HuH-7.5 (cell line): ENCODE data around the gene DOCK2.

ENCODE experiments used
- DNase-seq: peaks from one replicate; pipeline ENCODE4 v3.0.0; 2011; ENCODE audit warnings: low spot score

DOCK2 gene

DNA sequence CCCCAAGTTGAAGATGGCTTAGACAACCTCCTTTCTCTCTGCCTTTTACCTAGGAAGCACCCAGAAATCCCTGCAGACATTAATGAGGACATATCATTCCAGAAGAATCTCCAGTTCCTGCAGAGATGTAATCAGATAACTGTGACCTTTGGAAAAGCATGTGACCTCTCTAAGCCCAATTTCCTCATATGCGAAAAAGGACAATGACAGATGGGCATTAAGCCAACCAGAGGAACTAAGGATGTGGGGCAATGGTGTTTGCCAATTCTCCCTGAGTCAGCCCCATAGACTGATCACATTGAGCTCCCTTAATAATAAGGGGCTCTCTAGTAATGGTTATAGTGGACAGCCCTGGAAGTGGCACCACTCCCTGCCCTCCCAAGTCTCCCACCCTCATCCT is 458.6 kb downstream of the DOCK2 start:
- DNase-seq = no peak

DNA sequence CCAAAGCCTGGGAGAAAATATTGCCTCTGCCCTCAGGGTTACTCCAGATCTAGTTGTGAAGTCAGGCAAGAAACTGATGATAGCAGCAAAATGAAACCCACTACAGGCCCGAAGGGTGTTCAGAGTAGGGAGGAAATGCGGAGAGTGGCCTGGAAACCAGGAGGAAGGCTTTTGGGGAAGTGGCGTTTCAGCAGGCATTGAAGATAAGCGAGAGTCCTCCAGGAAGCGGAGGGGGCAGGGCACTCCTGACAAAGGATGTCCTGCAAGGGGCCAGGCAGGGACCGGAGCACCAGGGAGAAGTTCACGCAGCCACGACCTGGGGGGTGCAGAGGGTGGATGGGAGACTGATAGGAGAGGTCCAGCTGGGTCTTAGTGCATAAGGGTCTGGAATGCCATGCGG is 460.9 kb downstream of the DOCK2 start:
- no peak for DNase-seq

DNA sequence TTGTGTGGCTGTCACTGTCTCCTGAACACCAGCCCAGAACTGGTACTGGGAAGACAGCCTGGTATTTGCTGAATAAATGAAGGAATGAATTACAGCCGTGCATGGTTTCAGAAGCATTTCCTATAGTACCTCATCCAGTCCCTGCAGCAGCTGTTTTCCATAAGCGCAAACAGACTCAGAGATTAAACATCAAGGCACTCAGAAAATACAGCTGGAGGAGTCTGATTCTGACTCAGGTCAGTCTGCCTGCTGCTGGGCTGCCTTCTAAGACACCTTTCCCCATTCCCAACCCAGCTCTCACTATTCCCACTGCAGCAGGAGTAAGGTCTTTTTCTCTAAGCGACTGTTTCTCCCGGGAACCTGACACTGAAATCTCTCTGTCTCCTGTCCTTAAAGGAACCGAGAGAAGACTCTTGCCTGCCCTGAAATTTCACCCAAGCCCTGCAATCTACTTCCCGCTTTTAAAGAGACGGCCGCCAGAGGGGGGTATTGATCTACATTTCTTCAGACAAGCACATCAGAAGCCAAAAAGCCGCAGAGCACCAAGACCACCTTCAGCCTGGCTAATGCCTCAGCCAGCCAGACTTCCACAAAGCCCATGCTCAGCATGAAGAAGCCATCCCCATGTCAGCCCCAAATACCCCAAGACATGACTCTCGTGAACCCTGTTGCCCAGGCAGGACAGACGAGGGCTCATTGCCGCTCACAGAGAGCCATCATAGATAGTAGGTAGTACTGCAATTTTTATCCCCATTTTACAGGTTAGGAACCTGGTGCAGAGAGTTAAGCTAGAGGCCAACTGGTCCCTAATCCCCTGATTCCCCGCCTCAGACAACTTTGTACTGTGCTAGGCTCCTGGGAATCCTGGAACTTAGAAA is 463.2 kb downstream of the DOCK2 start:
- DNase-seq = peak; percentile 18

DNA sequence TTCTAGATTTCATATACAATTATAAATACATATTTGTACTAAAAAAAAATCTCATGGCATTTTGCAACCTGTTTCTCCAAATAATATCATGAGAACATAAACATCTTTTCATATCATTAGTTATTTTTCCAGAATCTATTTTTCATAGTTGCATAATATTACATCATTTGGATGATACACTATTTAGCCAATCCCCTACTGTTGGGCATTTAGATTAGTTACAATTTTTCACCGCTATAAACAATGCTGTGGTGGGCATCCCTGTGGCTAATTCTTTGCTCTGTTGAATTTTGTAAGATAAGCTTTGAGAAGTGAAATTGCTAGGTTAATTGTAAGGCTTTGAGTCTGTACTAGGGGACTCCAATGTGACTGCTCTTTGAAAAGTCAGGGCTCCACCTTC is 466.4 kb downstream of the DOCK2 start:
- no peak for DNase-seq

DNA sequence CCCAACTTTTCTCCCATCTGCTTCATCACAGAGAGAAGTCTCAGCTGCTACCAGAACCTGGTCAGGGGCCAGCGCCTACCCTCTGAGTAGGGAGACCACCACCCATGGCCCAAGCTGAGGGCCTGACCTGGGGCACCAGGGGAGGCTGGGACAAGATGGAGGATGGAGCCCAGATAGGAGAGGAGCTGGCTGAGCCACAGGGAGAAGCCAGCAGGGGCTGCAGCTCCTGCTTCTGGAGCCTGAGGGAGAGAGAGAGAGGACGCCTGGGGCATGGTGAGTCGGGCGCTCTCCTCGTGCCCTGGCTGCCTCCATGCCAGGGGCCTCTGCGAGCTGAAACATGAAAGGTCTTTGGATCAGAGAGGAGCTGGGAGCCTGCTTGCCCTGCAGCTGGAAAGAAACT is 467.2 kb downstream of the DOCK2 start:
- DNase-seq = no peak

DNA sequence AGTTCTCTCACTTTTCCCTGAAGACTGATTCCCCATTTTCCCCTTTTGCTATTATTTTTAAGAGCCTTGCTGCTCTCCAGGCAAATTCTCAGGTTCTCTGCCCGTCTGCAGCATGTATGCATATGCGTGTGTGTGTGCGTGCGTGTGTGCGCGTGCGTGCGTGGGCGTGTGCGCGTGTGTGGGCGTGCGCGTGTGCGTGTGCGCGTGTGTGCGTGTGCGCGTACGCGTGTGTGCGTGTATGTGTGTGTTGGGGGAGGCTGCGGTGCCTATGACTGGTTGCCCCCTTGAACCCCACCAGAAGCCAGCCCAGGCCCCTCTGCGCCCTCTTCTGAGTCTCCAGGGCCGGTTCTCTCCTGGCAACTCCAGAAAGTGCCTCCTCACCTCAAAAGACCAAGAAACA is 467.6 kb downstream of the DOCK2 start:
- DNase-seq = no peak

DNA sequence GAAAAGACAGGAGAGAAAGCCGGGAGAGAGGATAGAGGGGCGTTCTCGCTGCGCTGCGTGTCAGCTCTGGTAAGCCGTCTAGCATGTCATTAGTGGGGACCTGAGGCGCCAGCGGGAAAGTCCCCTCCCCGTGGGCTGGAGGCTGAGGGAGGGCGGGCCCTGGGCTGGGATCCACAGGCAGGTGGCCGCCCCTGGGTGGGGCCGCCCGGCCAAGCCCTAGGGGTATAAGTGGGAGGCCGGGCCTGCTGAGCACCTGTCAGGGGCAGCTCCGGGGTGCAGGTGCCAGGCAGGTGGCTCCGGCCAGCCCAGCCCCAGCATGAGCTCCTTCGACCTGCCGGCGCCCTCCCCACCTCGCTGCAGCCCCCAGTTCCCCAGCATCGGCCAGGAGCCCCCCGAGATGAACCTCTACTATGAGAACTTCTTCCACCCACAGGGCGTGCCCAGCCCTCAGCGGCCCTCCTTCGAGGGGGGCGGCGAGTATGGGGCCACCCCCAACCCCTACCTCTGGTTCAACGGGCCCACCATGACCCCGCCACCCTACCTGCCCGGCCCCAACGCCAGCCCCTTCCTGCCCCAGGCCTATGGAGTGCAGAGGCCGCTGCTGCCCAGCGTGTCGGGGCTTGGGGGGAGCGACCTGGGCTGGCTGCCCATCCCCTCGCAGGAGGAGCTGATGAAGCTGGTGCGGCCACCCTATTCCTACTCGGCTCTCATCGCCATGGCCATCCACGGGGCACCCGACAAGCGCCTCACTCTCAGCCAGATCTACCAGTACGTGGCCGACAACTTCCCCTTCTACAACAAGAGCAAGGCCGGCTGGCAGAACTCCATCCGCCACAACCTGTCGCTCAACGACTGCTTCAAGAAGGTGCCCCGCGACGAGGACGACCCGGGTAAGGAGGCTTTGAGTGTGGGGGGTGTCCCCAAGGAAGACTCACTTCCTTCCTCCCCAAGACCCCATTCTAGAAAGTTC is 468.9 kb downstream of the DOCK2 start, which contains the start of gene FOXI1:
Gene FOXI1, plus strand, starts transcription at position 256 of the 970 bp plus-strand sequence. Its CDS starts 61 bp downstream, at position 317.
- no peak for DNase-seq

DNA sequence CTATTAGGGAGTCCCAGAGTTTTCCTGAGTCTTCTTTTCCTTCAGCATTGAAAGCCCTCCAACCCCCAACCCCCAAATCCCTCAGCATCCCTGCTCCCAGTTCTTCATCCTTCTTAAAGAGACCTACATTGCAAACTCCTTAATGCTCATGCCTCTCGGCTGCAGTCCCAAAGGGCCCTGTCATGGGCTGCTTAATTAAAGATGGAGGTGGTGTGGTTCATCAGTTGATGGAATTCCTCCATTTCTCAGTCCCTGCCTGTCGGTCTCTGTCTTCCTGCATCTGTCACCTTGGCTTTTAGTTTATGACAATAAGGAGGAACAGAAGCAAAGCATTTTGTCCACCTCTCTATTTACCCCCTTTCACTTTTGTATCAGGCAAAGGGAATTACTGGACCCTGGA is 470.6 kb downstream of the DOCK2 start:
- no peak for DNase-seq

DNA sequence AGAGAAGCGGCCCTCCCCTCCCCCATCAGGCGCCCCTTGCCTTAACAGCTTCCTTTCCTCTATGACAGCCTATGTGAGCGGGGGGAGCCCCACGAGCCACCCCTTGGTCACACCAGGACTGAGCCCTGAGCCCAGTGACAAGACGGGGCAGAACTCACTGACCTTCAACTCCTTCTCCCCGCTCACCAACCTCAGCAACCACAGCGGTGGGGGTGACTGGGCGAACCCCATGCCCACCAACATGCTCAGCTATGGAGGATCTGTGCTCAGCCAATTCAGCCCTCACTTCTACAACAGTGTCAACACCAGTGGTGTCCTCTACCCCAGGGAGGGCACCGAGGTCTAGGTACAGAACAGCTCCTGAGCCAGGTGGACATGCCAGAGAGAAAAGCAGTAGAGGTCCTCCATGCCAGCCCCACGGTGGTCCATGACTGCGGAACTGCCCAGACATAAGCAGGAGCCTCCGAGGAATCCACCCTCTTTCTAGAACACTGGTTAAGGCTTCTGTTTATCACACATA is 471.3 kb downstream of the DOCK2 start:
- no peak for DNase-seq

DNA sequence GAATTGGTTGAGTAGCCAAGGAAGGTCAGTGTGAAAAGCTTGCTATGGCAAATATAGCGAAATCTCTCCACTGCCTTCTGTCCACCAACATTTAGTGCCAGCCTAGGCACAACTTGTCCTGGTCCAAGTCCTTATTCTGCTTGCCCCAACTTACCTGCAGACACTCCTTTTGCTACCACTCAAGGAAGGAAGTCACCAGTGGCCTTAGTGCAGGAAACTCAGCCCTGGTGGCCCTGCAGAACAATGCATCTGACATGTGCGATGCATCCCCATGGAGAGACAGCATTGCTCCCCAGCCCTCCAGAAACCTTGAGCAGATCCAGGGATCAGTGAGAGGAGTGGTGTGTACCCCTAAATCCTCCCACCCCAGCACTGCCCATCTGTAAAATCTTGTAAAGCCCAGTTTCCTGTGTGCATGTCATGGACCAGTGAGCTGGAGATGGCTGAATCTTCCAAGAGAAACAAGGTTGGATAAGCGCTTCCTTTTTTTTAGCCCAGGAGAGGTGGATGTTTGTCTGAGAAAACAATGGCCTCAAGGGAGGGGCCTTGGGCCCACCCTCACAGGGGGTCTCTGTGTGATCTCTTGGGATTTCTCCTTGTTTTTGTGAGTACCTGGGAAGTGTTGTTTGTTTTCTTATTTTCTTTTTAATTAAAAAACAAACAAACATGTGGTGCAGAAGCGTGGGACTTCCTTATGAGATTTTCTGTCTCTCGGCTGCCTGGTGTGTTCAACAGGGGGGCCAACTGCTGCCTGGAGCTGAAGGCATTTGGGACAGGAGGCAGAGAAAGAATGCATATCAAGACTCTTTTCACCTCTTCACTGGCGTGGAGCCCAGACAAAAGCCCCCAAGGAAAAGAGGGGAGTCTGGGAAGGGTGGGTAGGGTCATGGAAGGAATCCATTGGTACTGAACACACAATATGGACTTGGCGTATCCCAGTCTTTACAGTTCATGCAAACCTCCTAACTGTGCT is 472.3 kb downstream of the DOCK2 start:
- no peak for DNase-seq

DNA sequence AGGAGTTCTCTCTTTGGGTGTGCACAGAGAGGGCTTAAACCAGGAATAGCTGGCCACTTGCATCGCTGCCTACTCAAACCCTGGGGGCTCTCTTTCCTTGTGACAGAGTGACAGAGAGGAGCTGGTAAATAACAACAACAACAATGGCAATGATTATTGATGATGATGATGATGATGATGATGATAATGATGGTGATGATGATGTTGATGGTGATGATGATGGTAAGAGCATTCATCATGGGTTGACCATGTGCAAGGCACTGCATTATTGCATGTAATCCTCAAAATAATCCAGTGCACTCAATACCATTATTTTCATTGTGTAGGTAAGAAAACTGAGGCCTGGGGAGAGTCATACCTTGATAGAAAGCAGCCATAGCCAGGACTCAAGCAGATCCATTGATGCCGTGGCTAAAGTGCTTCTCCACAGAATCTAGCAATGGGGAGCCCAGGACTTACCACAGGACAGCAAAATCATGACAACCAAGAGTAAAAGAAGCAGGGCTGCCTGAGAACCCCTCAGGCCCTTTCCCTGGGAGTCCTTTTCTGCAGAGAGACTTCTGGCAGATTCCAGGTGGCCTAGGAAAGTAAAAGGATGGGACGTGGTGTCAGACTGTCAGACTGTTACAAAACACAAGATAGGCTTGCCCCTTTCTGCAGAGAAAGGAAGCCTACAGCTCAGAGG is 473.5 kb downstream of the DOCK2 start:
- DNase-seq = no peak

DNA sequence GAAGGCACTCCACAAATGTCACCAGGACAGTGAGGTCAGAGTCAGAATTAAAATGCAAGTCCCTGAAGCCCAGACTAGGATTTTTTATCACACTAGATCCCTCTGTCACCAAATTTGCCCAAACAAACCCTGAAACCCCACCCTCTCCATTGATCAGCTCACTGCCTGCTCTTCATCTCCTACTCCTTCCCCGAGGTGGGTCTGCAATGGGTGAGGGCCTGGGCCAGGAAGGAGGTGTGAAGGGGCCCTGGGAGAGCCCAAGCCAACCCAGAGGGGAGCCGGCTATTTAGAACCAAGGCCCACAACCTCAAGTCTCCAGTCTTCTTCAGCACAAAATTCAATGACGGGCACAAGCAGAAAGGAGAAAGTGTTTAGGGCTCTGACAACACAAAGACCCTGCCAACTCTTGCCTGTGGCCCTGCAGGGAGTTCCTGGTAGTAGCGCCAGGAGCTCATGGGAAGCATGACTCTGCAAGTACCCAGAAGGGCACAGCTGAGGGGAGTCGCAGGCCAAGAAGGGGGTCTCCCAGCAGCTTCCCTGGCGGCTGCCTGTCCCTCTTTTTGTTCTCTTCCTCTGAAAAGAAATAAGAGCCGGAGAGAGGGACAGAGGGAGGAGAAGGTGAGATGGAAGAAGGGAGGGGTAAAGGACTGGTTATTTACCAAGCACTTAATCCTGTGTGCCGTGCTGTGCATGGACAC is 474.2 kb downstream of the DOCK2 start:
- DNase-seq = no peak

DNA sequence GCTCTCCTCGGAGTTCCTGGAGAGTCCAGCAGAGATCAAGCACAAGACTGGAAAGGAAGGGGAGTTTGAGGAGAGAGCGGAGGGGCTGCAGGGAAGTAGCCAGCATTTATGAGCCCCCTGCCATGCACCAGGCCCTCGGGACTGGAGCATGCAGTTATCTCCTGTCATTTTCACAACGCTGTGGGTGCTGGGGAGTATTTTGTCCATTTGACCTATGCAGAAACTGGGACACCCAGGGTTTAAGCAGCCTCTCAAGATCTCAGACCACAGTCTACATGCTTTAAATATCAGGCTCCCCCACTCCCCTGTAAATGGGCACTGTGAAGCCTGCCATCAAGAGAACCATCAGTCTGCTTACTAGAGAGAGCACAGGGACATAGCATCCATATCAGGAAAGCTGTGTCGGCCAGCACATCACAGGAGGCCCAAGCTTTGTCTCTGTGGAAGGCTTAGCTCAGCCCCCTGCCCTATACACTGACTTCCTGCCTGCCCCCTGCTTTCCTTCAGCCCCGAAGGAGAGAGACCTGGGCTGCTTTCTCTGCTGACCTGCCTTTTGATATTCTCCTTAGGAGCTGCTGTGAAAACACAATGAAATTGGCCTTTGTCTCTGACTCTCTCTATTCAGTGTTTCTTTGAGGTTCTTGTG is 475.9 kb downstream of the DOCK2 start:
- no peak for DNase-seq

DNA sequence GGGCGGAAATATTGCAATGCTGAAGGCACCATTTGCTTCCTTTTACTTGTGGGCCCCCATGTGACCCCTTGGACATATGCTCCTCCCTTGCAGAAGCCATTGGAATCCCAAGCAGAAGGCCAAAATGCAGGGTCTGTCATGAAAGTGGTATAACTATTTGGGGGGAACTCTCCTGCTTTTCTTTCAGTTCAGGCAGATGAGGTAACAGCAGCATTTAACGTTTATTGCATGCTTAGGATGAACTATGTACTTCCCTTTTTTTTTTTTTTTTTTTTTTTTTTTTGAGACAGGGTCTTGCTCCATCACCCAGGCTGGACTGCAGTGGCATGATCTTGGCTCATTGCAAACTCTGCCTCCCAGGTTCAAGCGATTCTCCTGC is 476.4 kb downstream of the DOCK2 start:
- no peak for DNase-seq

DNA sequence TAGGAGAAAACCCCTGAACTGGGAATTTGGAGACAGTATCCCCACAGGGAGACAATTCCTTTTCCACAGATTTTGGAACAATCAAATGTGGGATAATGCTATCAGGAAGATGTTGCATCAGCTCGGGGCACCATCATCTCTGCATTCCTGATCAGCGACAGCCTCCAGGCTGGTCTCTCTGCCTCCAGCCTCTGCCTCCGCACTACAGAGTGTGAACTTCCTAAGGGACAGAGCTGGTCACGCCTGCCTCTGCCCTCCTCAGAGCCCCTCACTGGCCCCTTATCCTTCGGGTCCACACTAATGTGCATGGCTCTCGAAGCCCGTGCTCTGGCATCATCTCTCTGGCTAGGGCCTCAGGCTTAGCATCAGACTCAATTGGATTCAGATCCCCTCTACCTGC is 477.2 kb downstream of the DOCK2 start:
- DNase-seq = no peak

DNA sequence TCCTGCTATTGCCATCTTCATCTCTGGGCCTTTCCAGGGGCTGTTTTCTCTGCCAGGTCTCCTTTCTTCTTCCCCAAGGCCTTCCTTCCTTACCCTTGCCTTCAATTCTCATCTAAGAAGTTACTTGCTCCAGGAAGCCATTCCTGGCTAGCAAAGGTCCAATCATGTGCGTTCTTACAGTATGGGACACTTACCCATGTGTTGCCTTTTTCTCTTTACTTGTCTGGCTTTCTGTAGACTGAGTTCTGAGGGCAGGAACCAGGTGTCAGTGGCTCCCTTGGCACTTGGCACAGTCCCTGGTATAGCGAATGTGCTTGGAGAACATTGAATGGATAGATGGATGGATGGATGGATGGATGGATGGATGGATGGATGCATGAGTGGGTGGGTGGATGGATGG is 478.9 kb downstream of the DOCK2 start:
- no peak for DNase-seq

DNA sequence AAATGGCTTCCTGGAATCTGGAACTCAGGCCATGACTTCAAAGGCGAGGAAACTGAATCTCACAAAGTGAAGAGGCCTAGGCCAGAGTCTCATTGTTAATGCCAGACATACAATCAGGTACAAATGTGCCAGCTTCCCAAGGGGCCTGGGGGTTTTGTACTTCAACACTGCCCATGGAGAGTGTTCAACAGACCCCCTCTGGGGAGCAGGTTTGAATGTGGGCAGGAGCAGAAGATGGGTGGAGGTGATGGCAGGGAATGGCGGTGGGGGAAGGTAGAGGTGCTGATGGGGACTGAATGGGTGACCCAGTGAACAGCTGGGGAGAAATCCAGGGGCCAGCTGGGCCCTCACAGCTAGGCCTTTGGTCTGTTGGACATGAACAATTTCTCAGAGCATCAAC is 480.7 kb downstream of the DOCK2 start:
- DNase-seq = no peak

DNA sequence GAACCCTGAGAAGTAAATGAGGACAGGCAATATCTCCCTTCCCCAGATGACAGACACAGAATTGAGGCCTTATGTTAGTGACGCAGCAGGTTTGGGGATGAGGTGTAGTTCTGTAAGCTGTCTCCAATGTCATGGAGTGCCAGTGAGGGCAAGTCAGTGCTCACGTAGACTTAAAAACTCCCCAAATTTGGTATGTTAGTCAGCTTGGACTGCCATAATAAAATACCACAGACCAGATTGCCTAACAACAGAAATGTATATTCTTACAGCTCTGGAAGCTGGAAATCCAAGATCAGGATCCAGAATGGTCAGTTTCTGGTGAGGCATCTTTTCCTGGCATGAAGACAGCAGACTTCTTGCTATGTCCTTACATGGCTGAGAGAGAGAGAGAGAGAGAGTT is 483.5 kb downstream of the DOCK2 start:
- no peak for DNase-seq

DNA sequence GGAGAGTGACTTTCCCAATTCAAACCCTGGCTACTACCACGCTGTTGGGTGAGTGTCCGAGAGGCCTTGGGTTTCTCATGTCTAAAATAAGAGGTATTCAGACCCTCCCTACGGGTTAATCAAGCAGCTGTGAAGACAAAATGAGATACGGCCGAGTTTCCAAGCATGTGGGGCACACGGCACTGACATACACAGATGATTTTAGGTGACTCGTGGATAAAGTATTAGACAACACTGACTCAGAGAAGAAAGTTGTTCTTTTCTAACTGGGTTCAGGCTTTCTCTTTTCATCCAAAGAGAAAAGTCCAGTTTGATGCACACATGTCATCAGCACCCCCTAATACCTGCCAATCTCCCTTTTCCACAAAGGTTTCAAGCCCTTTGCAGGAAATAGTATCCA is 484.2 kb downstream of the DOCK2 start:
- no peak for DNase-seq

DNA sequence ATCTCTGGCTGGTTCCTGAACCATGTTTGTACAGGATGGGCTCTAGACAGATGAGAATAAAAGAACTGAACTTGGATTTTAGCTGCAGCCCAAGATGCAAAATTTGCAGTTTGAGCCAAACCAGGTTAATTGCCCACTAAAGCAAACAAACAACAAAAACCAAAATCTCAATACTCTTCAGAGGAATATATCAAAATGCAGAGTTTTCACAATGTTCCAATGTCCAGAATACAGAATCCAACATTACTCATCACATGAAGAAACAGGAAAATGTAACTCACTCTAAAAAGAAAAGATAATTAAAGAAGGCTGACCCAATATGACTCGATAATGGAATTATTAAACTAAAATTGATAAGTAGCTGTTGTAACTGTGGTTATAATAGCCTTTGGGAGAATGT is 489.0 kb downstream of the DOCK2 start:
- no peak for DNase-seq
